HG03442 (cell line): ENCODE data around the gene SEMA7A.
A peak's percentile ranks its signal among the peaks of the same experiment; 100 is the strongest.
"Not testable (repeated sequence)": the region's sequence is repeated elsewhere in the genome, so short reads cannot be mapped to it uniquely, and the experiment has no call there.

Experiments used
- ATAC-seq: cut with Tn5 transposase; IDR thresholded peaks from one replicate; pipeline ENCODE4 v1.9.1; 2021; ENCODE audit warnings: mild to moderate bottlenecking, moderate library complexity; ENCODE audit not compliant: unreplicated experiment

The SEMA7A gene, protein sequence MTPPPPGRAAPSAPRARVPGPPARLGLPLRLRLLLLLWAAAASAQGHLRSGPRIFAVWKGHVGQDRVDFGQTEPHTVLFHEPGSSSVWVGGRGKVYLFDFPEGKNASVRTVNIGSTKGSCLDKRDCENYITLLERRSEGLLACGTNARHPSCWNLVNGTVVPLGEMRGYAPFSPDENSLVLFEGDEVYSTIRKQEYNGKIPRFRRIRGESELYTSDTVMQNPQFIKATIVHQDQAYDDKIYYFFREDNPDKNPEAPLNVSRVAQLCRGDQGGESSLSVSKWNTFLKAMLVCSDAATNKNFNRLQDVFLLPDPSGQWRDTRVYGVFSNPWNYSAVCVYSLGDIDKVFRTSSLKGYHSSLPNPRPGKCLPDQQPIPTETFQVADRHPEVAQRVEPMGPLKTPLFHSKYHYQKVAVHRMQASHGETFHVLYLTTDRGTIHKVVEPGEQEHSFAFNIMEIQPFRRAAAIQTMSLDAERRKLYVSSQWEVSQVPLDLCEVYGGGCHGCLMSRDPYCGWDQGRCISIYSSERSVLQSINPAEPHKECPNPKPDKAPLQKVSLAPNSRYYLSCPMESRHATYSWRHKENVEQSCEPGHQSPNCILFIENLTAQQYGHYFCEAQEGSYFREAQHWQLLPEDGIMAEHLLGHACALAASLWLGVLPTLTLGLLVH

DNA sequence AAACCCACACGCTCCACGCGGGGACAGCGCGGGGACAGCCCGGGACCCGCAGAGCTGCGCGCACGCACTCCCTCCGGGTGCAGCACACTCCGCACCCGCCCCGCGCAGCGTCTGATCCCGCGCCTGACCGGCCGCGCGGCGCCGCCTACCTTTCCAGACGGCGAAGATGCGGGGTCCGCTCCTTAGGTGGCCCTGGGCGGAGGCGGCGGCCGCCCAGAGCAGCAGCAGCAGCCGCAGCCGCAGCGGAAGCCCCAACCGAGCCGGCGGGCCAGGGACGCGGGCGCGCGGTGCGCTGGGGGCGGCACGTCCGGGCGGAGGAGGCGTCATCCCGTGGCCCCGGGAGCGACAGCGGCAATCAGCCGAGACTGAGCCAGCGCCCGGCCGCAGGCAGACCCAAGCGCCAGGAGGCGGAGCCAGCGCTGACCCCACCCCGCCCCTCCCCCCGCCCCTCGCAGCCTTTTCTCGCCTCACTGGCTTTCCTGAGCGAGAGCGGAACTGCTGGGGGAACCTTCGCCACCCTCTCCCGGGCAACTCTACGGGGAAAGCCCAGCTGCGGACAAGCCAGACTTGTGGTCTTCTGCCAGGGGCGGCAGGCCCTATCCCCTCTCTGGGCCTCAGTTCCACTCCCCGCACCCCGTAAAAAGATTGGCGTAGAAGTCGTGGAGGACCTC lies at the start of gene SEMA7A:
TSS of gene SEMA7A (minus strand) at position 367 of the 671 bp plus-strand sequence. CDS start at position 327, 40 bp downstream.
- peak; percentile 71 for ATAC-seq

DNA sequence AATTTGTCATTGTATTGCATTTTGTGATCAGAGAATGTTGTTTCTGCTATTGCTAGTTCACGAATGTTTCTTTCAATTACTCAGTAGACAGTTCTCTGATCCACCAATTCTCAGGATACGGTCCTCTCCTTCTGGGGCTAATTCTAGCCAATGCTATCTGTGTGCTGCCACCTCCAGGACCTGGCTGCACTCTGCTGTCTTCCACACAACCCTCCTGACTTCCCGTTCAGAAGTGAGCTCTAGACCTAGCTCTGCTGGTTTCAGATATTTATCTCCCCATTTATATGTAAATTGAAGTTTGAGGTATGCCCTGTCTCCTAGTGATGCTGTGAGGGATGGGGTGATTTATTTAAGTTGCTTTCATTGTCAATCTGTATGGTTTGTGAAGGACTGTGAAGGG lies 48.9 kb upstream of the SEMA7A start:
- ATAC-seq, result no peak

DNA sequence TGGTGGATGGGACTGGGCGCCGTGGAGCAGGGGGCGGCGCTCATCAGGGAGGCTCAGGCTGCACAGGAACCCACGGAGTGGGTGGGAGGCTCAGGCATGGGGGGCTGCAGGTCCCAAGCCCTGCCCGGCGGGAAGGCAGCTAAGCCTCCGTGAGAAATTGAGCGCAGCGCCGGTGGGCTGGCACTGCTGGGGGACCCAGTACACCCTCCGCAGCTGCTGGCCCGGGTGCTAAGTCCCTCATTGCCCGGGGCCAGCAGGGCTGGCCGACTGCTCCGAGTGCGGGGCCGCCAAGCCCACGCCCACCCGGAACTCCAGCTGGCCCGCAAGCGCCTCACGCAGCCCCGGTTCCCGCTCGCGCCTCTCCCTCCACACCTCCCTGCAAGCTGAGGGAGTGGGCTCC lies 46.6 kb upstream of the SEMA7A start:
- ATAC-seq, result not testable (repeated sequence)

DNA sequence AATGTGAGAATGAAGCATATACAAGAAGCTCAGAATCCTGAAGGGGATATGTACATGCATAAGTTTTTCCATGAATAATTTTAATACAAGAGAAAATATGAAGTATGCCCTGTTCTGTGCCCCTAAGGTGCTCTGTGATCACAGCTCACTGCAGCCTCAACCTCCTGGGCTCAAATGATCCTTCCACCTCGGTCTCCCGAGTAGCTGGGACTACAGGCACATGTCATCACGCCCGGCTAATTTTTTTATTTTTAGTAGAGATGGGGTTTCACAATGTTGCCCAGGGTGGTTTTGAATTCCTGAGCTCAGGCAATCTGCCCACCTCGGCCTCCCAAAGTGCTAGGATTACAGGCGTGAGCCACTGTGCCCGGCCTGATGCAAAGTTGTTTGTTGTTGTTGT lies 37.9 kb upstream of the SEMA7A start:
- ATAC-seq, result not testable (repeated sequence)

DNA sequence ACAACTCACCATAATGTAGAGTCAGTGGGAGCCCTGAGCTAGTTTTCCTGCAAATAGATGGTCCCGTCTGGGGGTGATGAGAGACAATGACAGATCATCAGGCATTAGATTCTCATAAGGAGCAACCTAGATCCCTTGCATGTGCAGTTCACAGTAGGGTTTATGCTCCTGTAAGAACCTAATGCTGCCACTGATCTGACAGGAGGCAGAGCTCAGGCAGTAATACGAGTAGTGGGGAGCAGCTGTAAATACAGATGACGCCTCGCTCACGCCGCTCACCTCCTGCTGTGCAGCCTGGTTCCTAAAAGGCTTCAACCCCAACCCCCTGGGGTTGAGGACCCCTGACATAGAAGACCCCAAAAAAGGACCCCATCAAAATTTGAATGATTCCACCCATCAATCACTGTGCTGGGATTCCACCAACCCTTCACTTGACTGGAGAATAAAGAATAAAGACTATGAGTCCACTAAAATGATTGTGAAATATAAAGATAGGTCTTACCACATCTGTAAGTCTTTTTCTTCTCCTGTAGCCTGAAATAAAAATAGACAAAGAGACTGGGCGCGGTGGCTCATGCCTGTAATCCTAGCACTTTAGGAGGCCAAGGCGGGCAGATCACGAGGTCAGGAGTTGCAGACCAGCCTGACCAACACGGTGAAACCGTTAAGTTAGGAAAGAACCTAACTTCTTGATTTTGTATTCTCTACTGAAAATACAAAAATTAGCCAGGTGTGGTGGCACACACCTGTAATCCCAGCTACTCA lies 37.1 kb upstream of the SEMA7A start:
- no peak for ATAC-seq

DNA sequence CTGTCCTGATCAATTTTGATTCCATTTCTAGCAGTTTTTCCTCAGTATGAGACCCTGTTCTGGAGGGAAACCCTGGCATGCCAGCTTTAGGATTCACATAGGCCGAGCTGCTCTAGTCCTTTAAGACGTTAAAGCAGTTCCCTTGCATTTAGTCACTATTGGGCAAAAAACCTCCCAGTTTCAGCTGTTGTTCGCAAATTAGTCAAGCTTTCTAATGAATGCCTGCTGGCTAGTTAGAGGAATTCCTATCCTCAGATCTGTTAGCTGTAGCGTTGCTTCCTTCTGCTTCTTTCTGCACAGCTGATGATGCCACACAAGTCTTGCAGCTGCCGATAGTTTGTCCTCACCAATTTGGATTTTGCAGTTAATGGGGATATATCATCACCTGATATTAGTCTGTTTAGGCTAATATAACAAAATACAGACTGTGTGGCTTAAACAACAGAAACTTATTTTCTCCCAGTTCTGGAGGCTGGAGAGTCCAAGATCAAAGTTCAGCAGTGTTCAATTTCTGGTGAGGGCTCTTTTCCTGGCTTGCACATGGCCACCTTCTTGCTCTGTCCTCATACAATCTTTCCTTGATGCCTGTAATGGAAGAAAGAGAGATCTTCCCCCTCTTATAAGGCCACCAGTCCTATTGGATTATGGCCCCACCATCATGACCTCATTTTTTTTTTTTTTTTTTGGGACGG lies 34.7 kb upstream of the SEMA7A start:
- no peak for ATAC-seq

DNA sequence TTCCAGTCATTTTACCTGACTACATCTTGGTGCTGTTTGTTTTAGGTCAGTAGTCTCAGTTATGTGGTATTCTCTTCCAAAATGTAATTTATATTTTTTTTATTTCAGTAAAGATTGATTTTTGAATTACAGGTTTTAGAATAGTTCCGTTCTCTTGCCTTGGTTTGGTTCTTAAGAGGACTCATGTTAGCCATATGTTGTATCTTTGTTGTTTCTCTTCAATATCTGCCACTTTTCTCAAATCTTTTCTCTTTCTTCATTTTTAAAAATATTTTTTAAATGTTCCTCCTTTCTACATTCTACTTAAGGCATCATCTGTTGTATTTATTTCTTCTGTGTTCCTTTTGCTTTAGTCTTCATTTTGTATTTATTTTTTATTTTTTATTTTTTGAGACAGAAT lies 32.8 kb upstream of the SEMA7A start:
- ATAC-seq, result no peak

DNA sequence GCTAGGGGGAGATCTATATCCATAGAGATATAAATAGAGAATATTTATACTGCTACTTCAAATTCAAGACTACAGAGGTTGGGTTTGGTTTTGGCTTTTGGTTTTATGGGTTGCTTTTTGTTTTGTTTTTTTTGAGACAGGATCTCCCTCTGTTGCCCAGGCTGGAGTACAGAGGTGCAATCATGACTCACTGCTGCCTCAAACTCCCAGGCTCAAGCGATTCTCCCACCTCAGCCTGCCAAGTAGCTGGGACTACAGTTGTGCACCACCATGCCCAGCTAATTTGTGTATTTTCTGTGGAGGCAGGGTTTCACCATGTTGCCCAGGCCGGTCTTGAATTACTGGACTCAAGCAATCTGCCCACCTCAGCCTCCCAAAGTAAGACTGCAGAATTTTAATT lies 31.1 kb upstream of the SEMA7A start:
- ATAC-seq, result no peak

DNA sequence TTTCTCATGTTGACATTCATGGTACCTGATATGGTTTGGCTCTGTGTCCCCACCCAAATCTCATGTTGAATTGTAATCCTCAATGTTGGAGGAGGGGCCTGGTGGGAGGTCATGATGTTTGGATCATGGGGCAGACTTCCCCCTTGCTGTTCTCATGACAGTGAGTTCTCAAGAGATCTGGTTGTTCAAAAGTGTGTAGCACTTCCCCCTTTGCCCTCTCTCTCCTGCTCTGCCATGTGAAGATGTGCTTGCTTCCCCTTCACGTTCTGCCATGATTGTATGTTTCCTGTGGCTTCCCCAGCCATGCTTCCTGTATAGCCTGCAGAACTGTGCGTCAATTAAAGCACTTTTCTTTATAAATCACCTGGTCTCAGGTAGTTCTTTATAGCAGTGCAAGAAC lies 30.5 kb upstream of the SEMA7A start:
- no peak for ATAC-seq

DNA sequence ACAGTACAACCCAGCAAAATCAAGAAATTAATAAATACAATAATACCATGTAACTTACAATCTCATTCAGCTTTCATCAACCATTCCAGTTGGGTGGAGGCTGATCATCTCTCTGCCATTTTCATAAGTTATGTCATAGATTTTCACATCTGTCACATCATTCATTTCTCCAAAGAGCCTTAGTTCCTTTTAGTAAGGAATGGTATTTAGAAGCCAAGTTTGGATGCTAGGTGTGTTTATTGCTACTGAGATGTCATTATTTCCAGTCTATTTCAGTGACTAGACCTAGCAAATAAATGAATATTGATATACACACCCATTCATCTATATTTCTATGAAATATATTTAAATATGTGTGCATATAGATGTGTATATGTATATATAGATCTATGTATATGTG lies 29.9 kb upstream of the SEMA7A start:
- no peak for ATAC-seq

DNA sequence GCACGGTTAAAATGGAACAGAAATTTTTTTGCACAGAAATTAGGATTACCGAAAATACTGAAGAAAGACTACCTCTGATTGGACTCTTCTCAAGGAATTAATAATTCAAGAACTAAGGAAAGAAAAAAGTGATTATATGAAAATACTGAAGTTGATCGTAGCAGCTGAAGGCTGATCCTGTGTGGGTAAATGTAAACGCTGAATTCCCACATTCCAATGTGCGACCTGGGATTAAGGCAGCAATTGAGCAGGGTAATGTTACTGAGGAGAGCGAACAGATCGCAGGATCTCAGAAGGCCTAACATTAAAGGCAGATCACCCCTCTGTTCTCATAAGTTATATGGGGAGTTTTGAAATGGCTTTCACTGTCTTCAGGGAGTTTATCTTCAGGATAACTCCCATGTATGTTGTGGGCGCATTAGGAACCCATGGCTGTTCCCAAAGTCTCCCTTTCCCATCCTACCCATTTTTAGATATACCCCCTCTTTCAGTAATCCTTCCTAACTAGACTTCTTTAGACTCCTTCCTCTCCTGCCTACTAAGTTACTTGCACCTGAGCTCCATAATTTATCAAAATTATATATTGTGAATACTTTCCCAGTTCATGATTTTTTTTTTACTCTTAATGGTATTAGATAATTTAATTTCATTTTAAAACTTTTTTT lies 28.2 kb upstream of the SEMA7A start:
- no peak for ATAC-seq

DNA sequence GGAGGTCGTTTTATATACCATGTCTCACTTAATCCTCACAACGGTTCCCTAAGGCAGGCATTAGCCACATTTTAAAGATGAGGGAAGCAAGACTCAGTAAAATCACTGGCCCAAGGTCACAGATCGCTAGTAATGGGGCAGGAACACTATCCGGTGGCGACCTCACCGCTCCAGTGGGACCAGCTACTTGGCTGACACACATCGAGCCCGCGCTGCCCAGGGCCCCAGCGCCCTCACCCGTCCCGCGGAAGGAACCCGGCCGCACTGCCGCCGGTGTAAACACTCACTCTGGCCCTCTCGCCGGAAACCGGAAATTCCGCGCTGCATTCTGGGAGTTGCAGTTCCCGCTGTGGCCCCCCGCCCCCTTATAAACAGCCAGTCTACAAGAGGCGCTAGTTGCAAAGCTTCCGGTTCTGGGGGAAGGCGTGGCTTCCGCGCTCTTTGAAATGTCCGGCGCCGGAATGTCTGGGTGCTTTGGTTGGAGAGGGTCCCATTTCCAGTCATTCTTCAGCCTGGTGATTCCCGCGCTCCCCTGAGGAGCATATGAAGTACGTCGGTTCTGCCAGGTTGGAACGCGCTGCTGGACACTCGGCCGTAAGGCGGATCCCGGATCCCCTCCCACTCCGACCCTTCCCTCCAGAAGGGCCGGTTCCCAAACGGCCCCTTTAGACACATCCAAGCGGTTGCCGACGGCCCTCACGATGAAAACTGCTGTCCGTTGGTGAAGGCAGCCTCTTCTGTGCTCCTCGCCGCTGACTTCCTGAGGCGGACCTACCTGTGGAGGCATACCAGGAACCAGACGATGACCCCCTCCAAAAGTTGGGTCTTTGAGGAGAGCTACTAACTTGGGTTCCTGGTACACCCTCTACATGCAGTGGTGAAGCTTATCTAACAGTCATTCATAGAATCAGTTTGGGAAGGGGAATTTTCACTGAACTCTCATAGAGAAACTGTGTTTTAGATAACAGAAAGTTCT lies 27.4 kb upstream of the SEMA7A start, which contains the start of gene UBL7:
TSS of gene UBL7 (minus strand) at position 290 of the 976 bp plus-strand sequence. CDS start 2,293 bp downstream, outside the sequence.
- ATAC-seq, result peak; percentile 86

DNA sequence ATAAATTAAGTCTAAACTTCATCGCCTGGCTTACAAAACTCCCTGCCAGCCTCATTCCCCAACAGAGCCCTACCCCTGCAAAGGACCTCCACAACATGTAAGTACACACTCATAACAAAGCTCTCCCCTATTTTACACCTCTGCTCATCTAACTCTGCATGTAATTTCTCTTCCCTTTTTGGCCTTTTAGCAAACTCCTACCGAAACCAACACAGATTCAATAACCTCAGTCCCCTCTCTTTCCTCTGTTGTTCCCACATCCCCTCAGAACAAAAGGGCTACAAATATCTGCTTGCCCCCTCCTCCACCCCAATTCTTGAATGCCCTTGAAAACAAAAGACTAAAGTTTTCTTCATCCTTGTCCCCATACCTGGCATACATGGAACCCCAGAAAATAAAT lies 26.5 kb upstream of the SEMA7A start:
- ATAC-seq, result no peak

DNA sequence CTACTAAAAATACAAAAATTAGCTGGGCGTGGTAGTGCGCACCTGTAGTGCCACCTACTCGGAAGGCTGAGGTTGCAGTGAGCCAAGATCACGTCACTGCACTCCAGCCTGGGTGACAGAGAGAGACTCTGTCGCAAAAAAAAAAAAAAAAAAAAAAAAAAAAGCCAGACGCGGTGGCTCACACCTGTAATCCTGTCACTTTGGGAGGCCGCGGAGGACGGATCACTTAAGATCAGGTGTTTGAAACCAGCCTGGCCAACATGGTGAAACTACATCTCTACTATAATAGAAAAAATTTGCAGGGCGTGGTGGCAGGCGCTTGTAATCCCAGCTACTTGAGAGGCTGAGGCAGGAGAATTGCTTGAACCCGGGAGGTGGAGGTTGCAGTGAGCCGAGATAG lies 26.0 kb upstream of the SEMA7A start:
- not testable (repeated sequence) for ATAC-seq

DNA sequence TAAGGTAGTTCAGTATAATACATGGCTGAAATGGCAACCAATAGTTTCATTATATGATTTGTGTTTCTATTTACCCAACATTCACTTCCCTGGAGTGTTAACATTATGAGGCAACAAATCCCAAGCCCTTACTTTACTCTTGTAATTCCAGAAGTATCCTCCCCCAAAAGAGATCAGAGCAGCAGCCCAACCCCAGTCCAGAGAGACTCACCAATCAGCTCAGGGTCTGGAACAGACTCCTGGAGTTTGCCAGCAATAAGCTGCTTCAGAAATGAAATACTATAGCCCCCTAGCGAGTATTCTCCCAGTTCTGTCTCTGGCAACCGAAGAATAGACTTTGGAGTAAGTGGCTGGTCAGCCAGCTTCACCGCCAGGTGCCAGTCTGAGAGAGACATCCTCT lies 24.7 kb upstream of the SEMA7A start:
- ATAC-seq, result no peak

DNA sequence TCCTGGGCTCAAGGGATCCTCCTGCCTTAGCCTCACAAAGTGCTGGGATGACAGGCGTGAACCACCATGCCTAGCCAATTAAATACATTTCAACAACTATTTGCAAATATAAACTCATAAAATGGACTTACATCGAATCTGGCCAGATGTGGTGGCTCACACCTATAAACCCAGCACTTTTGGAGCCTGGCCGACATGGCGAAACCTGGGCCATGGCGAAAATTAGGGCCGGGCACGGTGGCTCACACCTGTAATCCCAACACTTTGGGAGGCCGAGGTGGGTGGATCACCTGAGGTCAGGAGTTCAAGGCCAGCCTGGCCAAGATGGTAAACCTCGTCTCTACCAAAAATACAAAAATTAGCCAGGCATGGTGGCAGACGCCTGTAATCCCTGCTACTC lies 23.3 kb upstream of the SEMA7A start:
- ATAC-seq, result not testable (repeated sequence)

DNA sequence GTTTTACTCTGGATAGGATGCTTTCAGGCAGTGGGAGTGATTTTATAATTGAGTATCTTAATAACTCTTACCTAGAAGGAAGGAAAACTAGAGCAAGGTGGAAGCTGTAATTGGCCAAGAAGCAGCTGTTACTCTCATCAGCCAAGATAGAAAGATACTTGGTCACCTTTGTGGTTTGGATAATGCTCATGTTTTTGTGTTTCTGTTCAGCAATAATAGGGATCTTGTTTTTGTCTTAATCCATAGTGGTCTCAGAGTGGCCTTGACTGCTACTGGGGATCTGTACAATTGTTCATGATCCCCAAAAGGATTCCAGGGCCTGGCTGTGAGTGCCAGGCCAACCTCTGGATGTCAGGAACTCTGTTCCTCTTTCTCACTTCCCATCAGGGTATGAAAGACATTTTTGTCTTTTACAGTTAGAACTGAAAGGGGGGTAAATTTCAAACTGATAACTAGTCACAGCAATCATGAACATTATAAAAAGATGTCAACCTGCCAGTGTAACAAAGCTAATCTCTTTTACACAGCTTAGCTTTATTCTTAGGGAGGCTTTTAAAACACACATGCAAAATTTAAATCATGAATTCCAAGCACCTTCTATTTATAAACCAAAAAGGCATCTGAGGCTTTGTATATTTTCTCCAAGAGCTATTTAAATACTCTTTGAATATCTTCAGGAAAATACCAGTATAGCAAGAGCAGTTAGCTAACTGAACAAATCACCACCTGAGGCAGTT lies 21.2 kb upstream of the SEMA7A start:
- ATAC-seq, result no peak
